ENCODE measurements around the gene ZCCHC12.
"Not testable (repeated sequence)": the region's sequence is repeated elsewhere in the genome, so short reads cannot be mapped to it uniquely, and the experiment has no call there.

Gene ZCCHC12

GRCh38 chrX:118823263-118824172 is at the start of gene ZCCHC12:
ZCCHC12 (plus strand) TSS chrX:118823824; CDS start chrX:118825245, 1,421 bp downstream.
- peak; percentile 28 for DNase-seq

- DNase-seq = no peak
Measured at GRCh38 chrX:118779581-118779980, 44.0 kb upstream of the ZCCHC12 start.

GRCh38 chrX:118780509-118780908 is 43.1 kb upstream of the ZCCHC12 start:
- DNase-seq = no peak

GRCh38 chrX:118780911-118781310 is 42.7 kb upstream of the ZCCHC12 start:
- no peak for DNase-seq

- no peak for DNase-seq
Measured at GRCh38 chrX:118795528-118796280, 27.9 kb upstream of the ZCCHC12 start.

GRCh38 chrX:118802857-118803256 is 20.8 kb upstream of the ZCCHC12 start:
- no peak for DNase-seq

GRCh38 chrX:118807151-118808017 is 16.2 kb upstream of the ZCCHC12 start:
- no peak for DNase-seq

GRCh38 chrX:118817257-118817656 is 6.4 kb upstream of the ZCCHC12 start:
- DNase-seq = not testable (repeated sequence)

GRCh38 chrX:118824173-118824730 is 628 bp downstream of the ZCCHC12 start:
- DNase-seq = no peak

GRCh38 chrX:118825227-118825626 is 1.6 kb downstream of the ZCCHC12 start:
- DNase-seq = no peak

- DNase-seq = peak; percentile 59
Measured at GRCh38 chrX:118839334-118839958, 15.8 kb downstream of the ZCCHC12 start.

- DNase-seq = no peak
Measured at GRCh38 chrX:118847676-118848075, 24.1 kb downstream of the ZCCHC12 start.

- DNase-seq = no peak
Measured at GRCh38 chrX:118853596-118853995, 30.0 kb downstream of the ZCCHC12 start.

GRCh38 chrX:118855681-118856310 is 32.2 kb downstream of the ZCCHC12 start:
- no peak for DNase-seq

- DNase-seq = no peak
Measured at GRCh38 chrX:118857006-118857405, 33.4 kb downstream of the ZCCHC12 start.

- no peak for DNase-seq
Measured at GRCh38 chrX:118861338-118861737, 37.7 kb downstream of the ZCCHC12 start.

GRCh38 chrX:118862091-118862490 is 38.5 kb downstream of the ZCCHC12 start:
- no peak for DNase-seq

- DNase-seq = no peak
Measured at GRCh38 chrX:118862979-118863378, 39.4 kb downstream of the ZCCHC12 start.

GRCh38 chrX:118864063-118864635 is 40.5 kb downstream of the ZCCHC12 start:
- DNase-seq = no peak

GRCh38 chrX:118865231-118865630 is 41.6 kb downstream of the ZCCHC12 start:
- DNase-seq = no peak

- DNase-seq = no peak
Measured at GRCh38 chrX:118867251-118867650, 43.6 kb downstream of the ZCCHC12 start.

Data from 8988T (cell line).